HG03139 (cell line): Measurements from ENCODE around the gene PPM1B.
"Not testable (repeated sequence)": the region's sequence is repeated elsewhere in the genome, so short reads cannot be mapped to it uniquely, and the experiment has no call there.

ENCODE experiments used
- ATAC-seq: cut with Tn5 transposase; IDR thresholded peaks from one replicate; pipeline ENCODE4 v1.9.1; 2021; ENCODE audit not compliant: unreplicated experiment

PPM1B gene

GRCh38 chr2:44168681-44169154 lies at the start of gene PPM1B:
TSS of gene PPM1B (plus strand) at chr2:44168875. CDS start at chr2:44201200, 32,325 bp downstream.
- ATAC-seq, result peak; percentile 65

GRCh38 chr2:44119878-44120277 lies 48.8 kb upstream of the PPM1B start:
- ATAC-seq, result no peak

- ATAC-seq, result no peak
Measured at GRCh38 chr2:44120428-44120827, 48.2 kb upstream of the PPM1B start.

GRCh38 chr2:44121899-44122298 lies 46.8 kb upstream of the PPM1B start:
- no peak for ATAC-seq

- ATAC-seq, result no peak
Measured at GRCh38 chr2:44124500-44124899, 44.2 kb upstream of the PPM1B start.

GRCh38 chr2:44126106-44126797 lies 42.4 kb upstream of the PPM1B start:
- no peak for ATAC-seq

- ATAC-seq, result no peak
Measured at GRCh38 chr2:44130441-44130840, 38.2 kb upstream of the PPM1B start.

GRCh38 chr2:44131177-44131576 lies 37.5 kb upstream of the PPM1B start:
- ATAC-seq, result no peak

- ATAC-seq, result not testable (repeated sequence)
Measured at GRCh38 chr2:44133602-44134001, 35.1 kb upstream of the PPM1B start.

GRCh38 chr2:44134848-44135247 lies 33.8 kb upstream of the PPM1B start:
- no peak for ATAC-seq

- no peak for ATAC-seq
Measured at GRCh38 chr2:44135296-44135695, 33.4 kb upstream of the PPM1B start.

GRCh38 chr2:44135771-44136170 lies 32.9 kb upstream of the PPM1B start:
- no peak for ATAC-seq

GRCh38 chr2:44136252-44136651 lies 32.4 kb upstream of the PPM1B start:
- no peak for ATAC-seq

- ATAC-seq, result no peak
Measured at GRCh38 chr2:44137048-44137447, 31.6 kb upstream of the PPM1B start.

- no peak for ATAC-seq
Measured at GRCh38 chr2:44137872-44138551, 30.7 kb upstream of the PPM1B start.

GRCh38 chr2:44139741-44140140 lies 28.9 kb upstream of the PPM1B start:
- ATAC-seq, result no peak

GRCh38 chr2:44142306-44142705 lies 26.4 kb upstream of the PPM1B start:
- ATAC-seq, result no peak

- ATAC-seq, result no peak
Measured at GRCh38 chr2:44143701-44144100, 25.0 kb upstream of the PPM1B start.

- no peak for ATAC-seq
Measured at GRCh38 chr2:44148999-44149398, 19.7 kb upstream of the PPM1B start.

- ATAC-seq, result no peak
Measured at GRCh38 chr2:44150473-44150872, 18.2 kb upstream of the PPM1B start.

GRCh38 chr2:44152865-44153669 lies 15.6 kb upstream of the PPM1B start:
- ATAC-seq, result no peak
